GM18517 (cell line): ENCODE results near the gene MAGEH1.

Experiments used
- ATAC-seq: cut with Tn5 transposase; IDR thresholded peaks from one replicate; pipeline ENCODE4 v1.9.1; 2021; ENCODE audit warnings: mild to moderate bottlenecking, moderate library complexity; ENCODE audit not compliant: unreplicated experiment

MAGEH1 gene

GRCh38 chrX:55489314-55490009 is 37.5 kb downstream of the MAGEH1 start, which contains the start of gene USP51:
Gene USP51 (minus strand): TSS chrX:55489848. CDS start chrX:55488939, 909 bp downstream.
- peak; percentile 40 for ATAC-seq

- ATAC-seq: no peak
Observed at GRCh38 chrX:55490121-55490520, 38.2 kb downstream of the MAGEH1 start.

- ATAC-seq: no peak
Observed at GRCh38 chrX:55490974-55491373, 39.0 kb downstream of the MAGEH1 start.
